Stimulated activated CD8-positive, alpha-beta memory T cell treated with anti-CD3 and anti-CD28 coated beads, Interleukin-7, amount 100 ng/mL, for 1 hour (primary cell): Measurements from ENCODE around the gene UGT1A5.

ENCODE experiments used
- DNase-seq, 2 donors: peaks; one replicate each; pipeline ENCODE4 v3.0.0-alpha.2; 2020; ENCODE audit warnings: low read depth in 2 of 2

The UGT1A5 gene

DNA sequence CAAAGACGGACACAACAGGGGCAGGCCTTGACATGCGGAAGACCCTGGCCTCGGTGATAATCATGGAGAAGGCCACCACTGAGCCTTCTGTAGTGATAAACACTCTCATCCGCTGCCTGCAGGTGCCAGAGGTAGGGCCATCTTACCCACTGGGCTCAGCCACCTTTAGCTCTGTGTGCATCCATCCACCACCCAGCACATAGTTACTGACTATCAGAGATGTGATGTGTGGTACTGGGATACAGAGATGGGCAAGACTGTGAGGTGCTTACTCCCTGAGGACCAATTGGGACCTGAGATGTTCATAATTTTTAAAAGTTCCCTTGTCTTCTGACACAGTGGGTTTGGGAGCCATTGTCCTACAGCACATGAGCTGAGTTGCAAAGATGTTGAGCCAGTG is 67.0 kb downstream of the UGT1A5 start:
- no peak for DNase-seq

DNA sequence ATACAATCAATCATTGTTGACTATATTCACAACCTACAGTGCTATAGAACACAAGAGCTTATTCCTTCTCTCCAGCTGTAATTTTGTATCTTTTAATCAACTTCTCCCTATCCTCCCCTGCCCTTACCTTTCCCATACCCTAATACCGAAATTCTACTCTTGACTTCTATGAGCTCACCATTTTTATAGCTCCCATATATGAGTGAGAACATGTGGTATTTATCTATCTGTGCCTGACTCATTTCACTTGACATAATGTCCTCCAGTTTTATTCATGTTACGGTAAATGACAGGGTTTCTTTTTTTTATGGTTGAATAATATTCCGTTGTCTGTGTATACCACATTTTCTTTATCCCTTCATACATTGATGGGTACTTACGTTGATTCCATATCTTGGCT is 68.1 kb downstream of the UGT1A5 start:
- no peak for DNase-seq

GRCh38 chr2:233789554-233789953 is 76.8 kb downstream of the UGT1A5 start:
- no peak for DNase-seq

DNA sequence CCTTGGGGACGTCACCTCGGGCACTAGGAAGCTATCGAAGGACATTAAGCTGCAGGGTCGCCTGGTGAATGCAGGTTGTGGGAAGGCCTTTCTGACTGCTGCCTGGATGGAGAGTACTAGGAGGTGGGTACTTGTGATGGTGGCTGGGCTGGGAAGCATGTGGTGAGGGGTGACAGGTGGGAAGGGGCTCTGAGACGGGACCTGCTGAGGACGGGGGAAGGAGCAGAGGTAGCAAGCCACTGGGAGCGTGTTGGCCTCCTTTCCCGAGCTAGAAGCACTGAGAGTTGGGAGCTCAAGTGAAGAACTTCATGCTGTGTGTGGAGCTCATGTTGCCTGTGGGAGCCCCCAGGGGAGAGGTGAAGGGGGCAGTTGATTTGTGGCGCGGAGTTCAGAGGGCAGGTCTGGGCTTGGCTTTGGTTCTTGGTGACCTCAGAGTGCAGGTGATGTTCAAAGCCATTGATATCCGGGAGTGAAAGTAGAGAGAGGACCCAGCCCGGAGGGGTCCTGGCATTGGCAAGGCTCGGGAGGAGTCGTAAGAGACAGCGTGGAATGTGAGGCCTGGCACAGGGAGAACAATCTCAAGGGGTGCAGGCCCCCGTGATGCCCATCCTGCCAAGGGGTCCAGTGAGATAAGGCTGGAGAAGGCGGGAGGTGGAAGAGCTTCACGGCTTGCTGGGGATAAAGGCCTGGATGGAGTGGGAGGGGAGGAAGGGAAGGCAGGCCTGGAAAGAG is 78.6 kb downstream of the UGT1A5 start:
- no peak for DNase-seq

DNA sequence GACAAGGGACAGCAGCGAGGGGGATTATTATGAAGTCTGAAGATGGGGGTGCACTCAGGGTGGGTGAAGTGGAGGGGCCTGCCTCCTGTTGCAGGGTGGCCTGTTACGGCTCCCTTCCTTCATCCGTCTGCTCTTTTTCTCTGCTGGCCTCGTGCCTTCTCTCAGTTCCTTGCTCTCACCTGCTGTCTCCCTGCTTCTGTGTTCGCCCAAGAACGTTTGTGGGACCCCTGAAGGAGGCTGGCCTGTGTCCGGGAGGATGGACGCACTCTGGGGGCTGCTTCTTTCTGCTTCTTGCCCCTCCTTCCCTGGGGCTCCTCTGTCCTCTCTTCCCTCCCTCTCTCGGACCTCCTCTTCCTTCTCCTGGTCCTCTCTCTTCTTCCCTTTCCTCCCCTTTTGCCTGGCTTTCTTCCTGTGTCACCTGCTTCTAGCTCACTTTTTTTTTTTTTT is 79.2 kb downstream of the UGT1A5 start:
- no peak for DNase-seq

DNA sequence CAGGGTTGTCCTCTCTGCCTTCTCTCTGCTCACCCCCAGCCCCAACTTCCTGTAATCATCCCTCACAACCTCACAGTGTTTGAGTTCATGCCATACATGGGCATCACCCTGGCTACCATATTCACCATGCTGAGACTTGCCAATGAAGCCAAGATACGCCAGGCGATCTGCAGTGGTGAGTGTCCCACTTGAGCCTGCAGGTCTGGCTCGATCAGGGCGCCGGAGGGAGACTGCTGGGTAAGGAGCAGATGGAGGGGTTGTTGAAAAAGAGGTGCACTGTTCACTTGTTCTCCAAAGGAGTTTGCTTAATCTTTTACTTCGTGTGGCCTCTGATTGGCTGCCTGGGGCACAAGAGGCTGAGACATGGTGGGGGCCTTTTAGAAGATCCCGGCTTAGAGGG is 80.0 kb downstream of the UGT1A5 start:
- no peak for DNase-seq

DNA sequence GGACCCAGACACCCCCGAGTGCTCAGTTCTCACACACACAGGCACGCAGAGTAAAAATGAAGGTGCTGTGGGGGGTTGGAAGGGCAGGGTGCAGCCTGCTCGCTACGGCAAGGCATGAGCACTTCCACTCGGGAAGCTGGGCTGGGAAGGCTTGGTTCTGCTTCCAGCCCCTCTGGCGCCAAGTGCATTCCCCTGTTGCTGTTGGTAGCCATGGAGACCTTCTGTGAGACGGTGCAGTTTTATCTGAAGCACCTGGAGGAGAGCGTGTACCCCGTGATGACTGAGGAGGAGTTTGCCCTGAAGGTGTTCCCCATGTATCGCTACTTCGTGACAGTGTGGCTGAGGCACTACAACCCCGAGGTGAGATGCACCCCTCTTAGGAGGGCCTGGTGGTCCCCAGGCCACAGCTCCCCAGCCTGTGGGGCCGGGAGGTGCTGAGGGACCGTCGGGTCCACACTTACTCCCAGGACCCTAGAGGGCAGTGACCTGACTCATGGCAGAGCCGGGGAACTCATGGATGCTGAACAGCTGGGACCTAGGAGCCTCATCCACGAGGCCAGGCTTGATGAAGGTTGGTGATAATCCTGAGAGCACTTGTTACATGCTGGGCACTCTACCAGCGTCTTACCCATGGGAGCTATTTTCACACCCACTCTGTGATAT is 80.9 kb downstream of the UGT1A5 start:
- DNase-seq: no peak

DNA sequence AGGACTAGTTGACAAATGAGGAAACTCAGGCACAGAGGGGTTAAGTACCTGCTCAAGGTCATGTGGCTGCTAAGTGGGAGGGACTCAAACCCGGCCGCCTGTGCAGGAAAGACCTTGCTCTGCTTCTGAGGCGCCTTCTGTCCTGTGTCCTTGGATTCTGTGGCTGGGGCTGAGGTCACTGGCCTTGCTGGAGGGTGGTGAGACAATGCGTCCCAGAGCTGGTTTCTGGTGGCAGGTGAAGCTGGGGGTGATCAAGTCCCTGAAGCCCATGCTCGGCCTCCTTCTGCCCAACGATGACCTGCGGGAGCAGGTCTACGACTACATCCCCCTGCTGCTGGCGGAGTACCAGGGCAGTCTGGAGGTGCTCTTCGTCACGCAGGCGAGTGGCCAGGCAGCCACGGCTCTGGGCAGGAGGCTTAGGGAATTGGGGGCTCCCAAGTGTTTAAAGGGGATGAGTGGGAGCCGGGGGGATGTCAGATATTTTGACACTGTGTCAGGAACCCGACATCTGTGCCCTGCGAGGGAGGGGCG is 81.5 kb downstream of the UGT1A5 start:
- no peak for DNase-seq

GRCh38 chr2:233795735-233796171 is 83.0 kb downstream of the UGT1A5 start:
- DNase-seq: no peak

DNA sequence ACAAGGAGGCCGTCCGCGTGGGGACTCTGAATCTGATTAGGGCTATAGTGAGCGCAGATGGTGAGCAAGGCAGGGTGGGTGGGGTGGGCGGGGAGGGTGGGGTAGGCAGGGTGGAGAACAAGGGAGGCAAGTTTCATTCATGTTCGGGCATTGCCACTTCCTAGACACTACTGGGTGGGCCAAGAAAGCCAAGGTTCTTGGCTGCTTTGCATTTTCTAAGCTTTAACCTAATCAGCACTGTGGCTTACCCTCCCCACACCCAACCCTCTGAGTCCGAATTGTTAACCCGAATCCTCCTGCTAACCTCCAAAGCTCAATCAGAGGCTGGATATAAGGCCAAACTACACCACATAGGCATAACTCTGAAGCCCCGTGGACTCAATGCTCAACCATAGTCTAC is 83.5 kb downstream of the UGT1A5 start:
- no peak for DNase-seq

DNA sequence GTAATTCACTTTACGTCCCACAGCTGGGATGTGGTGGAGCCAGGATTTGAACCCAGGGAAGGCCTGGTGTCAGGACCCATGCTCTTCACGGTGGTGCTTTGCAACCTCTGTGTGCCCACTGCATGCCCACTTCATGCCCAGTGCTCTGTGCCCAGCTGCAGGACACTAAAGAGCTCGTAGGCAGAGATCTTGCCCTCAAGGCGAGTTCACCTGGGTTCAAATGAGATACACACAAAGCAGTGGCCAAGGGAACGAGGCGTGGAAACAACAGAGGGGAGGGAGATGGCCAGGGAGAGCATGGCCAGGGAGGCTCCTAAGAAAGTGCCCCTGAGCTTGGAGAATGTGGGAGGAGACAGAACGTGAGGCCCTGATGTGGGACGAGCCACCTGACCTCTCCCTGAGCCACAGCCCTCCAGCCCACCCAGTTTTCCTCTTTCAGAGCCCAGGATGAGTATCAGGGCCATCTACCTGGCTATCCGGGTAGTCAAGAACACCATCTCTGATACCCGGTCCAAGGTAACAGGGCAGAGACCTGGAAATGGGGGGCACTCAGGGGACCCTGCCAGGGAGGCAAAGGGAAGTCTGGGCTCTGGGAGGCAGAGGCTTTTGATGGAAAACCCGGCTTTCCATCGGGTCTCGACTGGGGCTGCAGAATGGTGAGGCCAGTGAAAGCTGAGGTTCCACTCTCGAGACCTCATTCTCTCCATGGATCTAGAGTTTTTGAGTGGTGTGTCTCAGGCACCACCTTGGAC is 85.8 kb downstream of the UGT1A5 start:
- no peak for DNase-seq

GRCh38 chr2:233799087-233799665 is 86.5 kb downstream of the UGT1A5 start:
- DNase-seq: no peak

GRCh38 chr2:233799716-233800115 is 87.0 kb downstream of the UGT1A5 start:
- DNase-seq: no peak

DNA sequence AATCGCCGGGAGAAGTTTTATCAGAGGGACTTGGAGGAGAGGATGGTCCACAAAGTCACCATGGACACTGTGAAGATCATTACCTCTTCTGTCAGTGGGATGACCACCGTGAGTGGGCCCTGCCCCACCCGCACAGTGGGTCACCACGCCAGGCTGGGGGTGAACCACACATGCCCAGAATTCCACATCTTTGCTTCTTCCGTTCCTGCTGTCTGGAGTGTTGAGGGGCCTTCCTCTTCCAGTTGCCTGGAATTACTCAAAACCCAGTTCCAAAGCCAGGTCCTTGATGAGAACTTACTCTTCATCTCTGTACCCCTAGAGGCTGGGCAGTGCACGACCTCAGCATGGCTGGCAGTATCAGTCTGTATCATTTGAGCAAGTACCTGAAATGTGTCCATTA is 87.5 kb downstream of the UGT1A5 start:
- DNase-seq: no peak

- no peak for DNase-seq
Measured at GRCh38 chr2:233801357-233802131, 88.8 kb downstream of the UGT1A5 start.

DNA sequence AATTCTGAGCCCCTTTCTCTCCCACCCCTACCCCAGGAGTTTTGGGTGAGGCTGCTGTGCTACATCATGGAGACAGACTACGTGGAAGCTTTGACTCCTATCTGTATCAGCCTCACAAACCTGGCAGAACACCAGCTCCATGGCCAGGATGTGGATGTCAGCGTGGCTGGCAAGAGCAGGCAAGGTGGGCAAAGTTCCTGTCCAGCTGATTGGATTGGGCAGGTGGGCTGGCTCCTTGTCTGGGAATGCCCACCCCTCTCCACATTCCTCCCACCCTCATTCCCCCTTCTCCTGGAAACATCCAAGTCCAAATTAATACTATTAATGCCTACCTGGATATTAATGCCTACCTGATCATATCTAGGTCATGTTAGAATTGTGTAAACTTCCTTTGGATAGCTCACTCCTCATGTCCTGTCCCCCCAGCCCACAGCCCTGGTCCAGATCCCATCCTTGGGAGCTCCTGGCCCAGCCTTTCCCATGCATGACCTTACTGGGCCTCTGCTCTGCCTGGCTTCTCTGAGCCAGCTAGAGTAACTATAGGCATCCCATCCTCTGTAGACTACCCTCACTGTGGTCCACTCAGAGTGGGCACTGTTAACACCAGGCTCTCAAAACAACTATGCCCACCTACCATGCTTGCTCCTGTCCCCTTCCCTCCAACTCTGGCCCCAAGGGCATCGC is 89.6 kb downstream of the UGT1A5 start:
- DNase-seq: no peak

GRCh38 chr2:233803292-233803911 is 90.7 kb downstream of the UGT1A5 start:
- no peak for DNase-seq

GRCh38 chr2:233803994-233804393 is 91.3 kb downstream of the UGT1A5 start:
- DNase-seq: no peak

DNA sequence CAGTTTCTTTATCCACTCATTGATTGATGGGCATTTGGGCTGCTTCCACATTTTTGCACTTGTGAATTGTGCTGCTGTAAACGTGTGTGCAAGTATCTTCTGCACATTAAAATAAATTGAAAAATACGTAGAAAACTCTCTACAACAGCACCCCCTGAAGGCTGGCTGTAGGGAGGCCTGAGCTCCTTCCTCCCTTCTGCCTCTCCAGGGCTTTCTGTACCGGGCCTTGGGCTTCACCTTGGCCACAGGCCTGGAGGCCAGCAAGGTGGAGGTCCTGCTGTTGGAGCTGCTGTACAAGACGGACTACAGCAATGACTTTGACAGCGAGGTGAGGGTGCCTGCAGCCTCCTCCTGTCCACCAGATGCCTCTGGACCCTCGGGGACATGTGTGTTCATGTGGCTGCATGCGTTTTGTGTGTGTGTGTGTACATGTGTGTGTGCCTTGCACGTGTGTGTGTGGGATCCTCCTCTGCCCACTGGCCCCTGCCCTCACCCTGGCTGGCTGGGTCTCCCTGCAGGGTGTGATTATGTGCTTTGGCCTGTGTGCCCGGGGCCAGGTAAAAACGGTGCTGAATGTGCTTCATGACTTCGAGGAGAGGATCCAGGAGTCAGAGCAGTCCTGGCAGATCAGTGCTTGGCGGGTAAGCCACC is 94.6 kb downstream of the UGT1A5 start:
- no peak for DNase-seq
